ENCODE measurements around the gene SET.

SET gene

GRCh38 chr9:128732576-128732975, 43.6 kb downstream of the SET start:
- no peak for FAIRE-seq

GRCh38 chr9:128733256-128733655, 44.2 kb downstream of the SET start:
- peak; percentile 95 for FAIRE-seq

GRCh38 chr9:128735373-128735772, 46.4 kb downstream of the SET start:
- no peak for FAIRE-seq

GRCh38 chr9:128742401-128742800, 53.4 kb downstream of the SET start:
- no peak for FAIRE-seq

GRCh38 chr9:128743421-128743820, 54.4 kb downstream of the SET start:
- no peak for FAIRE-seq
